Activated CD8-positive, alpha-beta memory T cell treated with anti-CD3 and anti-CD28 coated beads, Interleukin-2, amount 50 U/mL, for 24 hours (primary cell): Measurements from ENCODE around the gene MAPK10.
"Not testable (repeated sequence)": the region's sequence is repeated elsewhere in the genome, so short reads cannot be mapped to it uniquely, and the experiment has no call there.

ENCODE experiments used
- DNase-seq: peaks from one replicate; pipeline ENCODE4 v3.0.0-alpha.2; 2020; ENCODE audit errors: extremely low read depth

Gene MAPK10

GRCh38 chr4:85970535-85970934, 389.3 kb downstream of the MAPK10 start:
- no peak for DNase-seq

- DNase-seq = no peak
Measured at GRCh38 chr4:85968945-85969819, 390.7 kb downstream of the MAPK10 start.

- DNase-seq = no peak
Measured at GRCh38 chr4:85967872-85968271, 392.0 kb downstream of the MAPK10 start.

- DNase-seq = no peak
Measured at GRCh38 chr4:85966373-85966772, 393.5 kb downstream of the MAPK10 start.

- no peak for DNase-seq
Measured at GRCh38 chr4:85965529-85965928, 394.3 kb downstream of the MAPK10 start.

- not testable (repeated sequence) for DNase-seq
Measured at GRCh38 chr4:85965017-85965416, 394.8 kb downstream of the MAPK10 start.

GRCh38 chr4:85964298-85964697, 395.6 kb downstream of the MAPK10 start:
- no peak for DNase-seq

- DNase-seq = no peak
Measured at GRCh38 chr4:85963231-85963630, 396.6 kb downstream of the MAPK10 start.

GRCh38 chr4:85961887-85962286, 398.0 kb downstream of the MAPK10 start:
- DNase-seq = no peak

- DNase-seq = no peak
Measured at GRCh38 chr4:85956293-85956945, 403.4 kb downstream of the MAPK10 start.

- no peak for DNase-seq
Measured at GRCh38 chr4:85955620-85956292, 404.1 kb downstream of the MAPK10 start.

- no peak for DNase-seq
Measured at GRCh38 chr4:85953651-85954018, 406.2 kb downstream of the MAPK10 start.

GRCh38 chr4:85952972-85953650, 406.7 kb downstream of the MAPK10 start:
- DNase-seq = no peak

- DNase-seq = no peak
Measured at GRCh38 chr4:85952528-85952927, 407.3 kb downstream of the MAPK10 start.

GRCh38 chr4:85951099-85951498, 408.8 kb downstream of the MAPK10 start:
- no peak for DNase-seq

GRCh38 chr4:85946821-85947220, 413.0 kb downstream of the MAPK10 start:
- no peak for DNase-seq

GRCh38 chr4:85942107-85942506, 417.7 kb downstream of the MAPK10 start:
- no peak for DNase-seq

- DNase-seq = no peak
Measured at GRCh38 chr4:85940151-85940550, 419.7 kb downstream of the MAPK10 start.
